Measurements from ENCODE around the gene PRDM16.

- TF ChIP-seq CTCF (optimal IDR thresholded peaks at IDR 0.05 in 1 of 3, IDR thresholded peaks at IDR 0.05 in 1 of 3, conservative IDR thresholded peaks at IDR 0.05 in 1 of 3; ENCODE audit: extremely low read depth in 1 of 3, insufficient read depth in 2 of 3, low read length in 3 of 3) (no peak), EZH2 (IDR thresholded peaks at IDR 0.05; ENCODE audit: low read length) (no peak)
Measured at GRCh38 chr1:3245768-3246167, 176.8 kb downstream of the PRDM16 start.
